SH-SY5Y (cell line): ENCODE data around the gene GP5.

Experiments used
- GATA2 ChIP-seq: IDR thresholded peaks from 2 replicates; pipeline ENCODE4 v1.6.1; 2011; ENCODE audit warnings: mild to moderate bottlenecking, low read depth, low read length
- GATA3 ChIP-seq: IDR thresholded peaks from 2 replicates; pipeline ENCODE4 v1.6.1; 2011; ENCODE audit warnings: low read depth, mild to moderate bottlenecking, low read length, moderate library complexity

The GP5 gene

DNA sequence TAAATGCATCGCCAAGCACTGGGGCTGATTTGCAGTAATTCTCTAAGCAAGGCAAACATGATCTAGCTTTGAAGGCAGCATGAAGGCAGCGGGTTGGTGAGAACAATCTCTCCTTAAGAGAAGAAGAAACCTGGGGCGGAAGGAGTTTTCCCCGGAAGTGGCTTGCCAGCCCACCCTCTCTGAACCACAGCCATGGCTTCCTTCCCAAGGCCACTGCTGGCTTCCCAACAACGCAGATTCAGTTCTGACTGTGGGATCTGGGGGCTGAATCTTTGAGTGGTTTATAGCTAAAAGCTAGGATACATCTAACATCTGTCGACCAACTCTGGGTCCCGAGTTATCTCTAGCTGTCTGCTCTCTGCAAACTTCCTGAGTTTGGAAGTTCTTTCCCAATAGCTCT lies 43.7 kb downstream of the GP5 start:
- TF ChIP-seq GATA3, result no peak
- TF ChIP-seq GATA2, result no peak

DNA sequence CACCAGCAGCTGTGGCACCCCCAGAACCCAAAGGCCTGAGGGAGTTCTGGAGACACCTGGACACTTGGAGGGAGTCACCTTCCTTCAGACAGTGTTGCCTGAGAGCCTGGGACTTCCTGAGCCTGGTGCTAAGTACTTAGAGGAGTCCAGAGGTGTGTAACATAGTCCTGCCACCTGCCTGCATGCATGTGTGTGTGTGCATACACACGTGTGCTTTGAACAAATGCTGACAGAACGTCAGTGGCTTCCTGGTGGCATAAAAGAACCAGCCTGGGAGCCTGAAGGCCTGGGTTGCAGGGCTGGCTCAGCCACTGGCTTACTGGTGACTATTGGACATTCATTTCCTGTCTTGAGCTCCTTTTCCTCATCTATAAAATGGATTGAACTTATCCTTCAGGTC lies 44.8 kb downstream of the GP5 start:
- TF ChIP-seq GATA3 (no peak), GATA2 (no peak)

DNA sequence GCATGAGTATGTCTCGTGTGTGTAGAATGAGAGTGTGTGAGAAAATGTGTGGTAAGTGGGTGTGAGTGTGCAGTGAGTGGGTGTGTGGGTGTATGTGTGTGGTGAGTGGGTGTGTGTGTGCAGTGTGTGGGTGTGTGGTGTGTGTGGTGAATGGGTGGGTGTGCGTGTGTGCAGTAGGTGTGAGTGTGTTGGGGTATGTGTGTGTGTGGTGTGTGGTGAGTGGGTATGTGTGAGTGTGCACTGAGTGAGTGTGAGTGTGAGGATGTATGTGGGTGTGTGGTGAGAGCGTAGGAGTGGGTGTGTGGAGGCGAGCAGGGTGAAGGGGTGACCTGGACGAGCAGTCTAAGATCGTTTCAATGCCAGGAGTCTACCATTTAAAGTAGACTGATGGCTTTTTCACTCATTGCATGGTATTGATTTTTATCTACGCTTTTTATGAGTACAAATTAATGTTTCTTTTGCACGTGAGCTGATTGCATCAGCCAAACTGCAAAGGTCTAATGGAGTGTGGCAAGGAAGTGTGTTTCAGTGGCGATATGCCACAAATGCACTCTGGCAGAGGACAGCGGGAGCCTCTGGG lies 46.3 kb downstream of the GP5 start:
- no peak for TF ChIP-seq GATA2
- no peak for TF ChIP-seq GATA3

DNA sequence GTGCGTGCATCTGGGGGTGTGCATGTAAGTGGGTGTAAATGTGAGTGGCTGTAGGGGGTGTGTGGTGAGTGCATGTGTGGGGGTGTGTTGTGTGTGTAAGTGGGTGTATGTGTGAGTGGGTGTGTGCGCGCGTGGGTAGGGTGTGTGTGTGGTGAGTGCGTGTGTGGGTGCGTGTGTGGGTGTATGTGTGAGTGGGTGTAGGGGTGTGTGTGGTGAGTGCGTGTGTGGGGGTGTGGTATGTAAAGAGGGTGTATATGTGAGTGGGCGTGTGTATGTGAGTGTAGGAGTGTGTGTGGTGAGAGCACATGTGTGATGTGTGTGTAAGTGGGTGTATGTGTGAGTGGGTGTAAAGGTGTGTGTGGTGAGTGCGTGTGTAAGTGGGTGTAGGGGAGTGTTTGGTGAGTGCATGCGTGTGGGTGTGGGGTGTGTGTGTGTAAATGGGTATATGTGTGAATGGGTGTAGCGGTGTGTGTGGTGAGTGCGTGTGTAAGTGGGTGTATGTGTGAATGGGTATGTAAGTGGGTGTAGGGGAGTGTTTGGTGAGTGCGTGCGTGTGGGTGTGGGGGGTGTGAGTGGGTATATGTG lies 47.0 kb downstream of the GP5 start:
- TF ChIP-seq GATA3 (no peak), GATA2 (no peak)

DNA sequence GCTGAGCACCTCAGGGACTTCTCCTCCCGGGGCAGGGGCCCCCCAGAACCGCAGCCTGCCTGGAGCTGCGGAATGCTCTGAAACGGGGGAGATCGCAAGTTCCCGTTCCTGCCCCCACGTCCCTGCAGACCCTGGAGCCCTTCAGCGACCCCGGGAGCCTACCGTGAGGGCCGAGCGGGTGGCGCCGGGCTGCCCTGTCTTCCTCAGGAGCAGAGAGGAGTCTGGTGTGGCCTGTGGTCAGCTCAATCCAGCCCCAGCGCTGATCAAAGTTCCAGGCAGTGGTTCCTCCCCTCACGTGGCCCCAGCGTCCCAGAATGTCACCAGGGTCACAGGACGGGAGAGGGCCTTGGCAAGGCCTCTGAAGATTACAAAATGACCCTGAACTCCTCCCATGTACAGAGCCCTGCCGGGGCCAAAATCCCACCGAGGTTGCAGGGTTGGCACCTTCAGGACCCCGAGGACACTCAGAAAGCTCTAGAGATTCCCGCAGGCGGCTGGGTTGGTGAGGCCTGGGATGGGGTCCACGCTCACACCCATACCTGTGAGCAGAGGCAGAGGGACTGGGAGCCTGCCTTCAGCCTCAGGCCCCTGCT lies 47.9 kb downstream of the GP5 start, which contains the start of gene CPN2:
Gene CPN2, minus strand, starts transcription at position 249 of the 593 bp plus-strand sequence. CDS start 8,626 bp downstream, outside the sequence.
- TF ChIP-seq GATA2, result no peak

DNA sequence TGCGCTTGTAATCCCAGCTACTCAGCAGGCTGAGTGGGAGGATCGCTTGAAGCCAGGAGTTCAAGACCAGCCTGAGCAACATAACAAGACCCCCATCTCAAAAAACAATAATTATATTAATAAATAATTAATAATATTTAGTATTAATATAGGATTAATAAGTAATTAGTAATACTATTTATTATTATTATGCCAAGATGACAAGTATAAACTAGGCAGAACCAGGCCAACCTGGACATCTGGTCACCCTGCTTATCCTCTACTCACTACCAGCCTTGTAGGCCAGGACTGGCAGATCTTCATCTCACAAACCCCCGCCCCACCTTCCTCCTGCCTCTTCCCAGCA lies 48.4 kb downstream of the GP5 start:
- TF ChIP-seq GATA2 (no peak), GATA3 (no peak)

DNA sequence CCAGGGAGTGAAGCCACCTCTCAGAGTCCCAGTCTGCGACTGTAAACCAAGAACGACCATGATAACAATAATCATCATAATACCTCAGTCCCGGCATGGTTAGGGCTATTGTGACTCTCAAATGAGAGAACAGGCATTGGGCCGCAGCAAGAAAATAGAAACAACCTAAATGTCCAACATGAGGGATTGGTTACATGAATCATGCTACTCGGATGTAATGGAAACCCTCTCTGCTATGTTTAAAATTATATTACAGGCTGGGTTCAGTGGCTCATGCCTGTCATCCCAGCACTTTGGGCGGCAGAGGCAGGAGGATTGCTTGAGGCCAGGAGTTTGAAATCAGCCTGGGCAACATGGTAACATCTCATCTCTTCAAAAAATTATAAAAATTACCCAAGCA lies 50.7 kb downstream of the GP5 start:
- no peak for TF ChIP-seq GATA3
- no peak for TF ChIP-seq GATA2

DNA sequence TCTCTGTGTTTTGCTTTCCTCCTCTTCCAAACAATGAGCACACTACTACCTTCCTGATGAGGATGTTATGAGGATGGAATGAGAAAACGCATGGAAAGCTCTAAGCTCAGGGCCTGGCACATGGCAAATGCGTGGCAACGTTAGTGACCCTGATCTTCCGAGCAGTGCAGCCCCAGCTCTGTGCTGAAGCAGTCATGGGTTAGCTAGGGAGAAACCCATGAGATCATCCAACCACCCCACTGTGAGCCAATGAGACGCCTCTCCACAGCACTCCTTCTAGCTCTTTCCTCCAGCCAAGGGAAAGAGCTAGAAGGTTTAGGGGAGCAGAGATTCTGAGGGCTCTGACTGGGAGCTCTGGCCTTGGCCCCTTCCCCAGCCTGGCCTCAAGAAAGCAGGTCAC lies 52.4 kb downstream of the GP5 start:
- TF ChIP-seq GATA3, result no peak
- no peak for TF ChIP-seq GATA2

DNA sequence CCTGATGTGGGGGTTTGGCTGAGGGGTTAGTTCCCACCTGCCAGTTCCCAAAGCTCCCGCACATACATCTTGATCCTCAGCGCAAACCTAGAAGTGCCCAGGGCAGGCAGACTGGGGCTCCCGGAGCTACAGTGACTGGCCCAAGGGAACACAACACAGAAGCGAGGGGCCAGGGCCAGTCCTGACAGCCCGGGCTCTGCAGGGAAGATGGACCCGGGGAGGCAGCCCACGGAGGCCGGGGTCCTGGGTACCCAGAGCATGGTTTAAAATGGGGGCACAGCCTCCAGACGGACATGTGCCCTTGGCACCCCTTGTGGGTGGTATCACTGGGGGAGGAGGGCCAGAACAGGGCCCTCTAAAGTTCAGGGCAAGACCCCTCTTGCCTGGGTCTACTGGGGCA lies 53.0 kb downstream of the GP5 start:
- no peak for TF ChIP-seq GATA3
- no peak for TF ChIP-seq GATA2
